Measurements from ENCODE around the gene LPAR5.

LPAR5 gene

GRCh38 chr12:6635375-6635855, 344 bp downstream of the LPAR5 start:
- DNase-seq = peak; percentile 79

- peak; percentile 64 for DNase-seq
Measured at GRCh38 chr12:6632026-6632983, 3.5 kb downstream of the LPAR5 start.

- DNase-seq = peak; percentile 47
Measured at GRCh38 chr12:6631549-6631961, 4.2 kb downstream of the LPAR5 start.

- DNase-seq = no peak
Measured at GRCh38 chr12:6630736-6631135, 5.0 kb downstream of the LPAR5 start.

- no peak for DNase-seq
Measured at GRCh38 chr12:6627616-6628015, 8.1 kb downstream of the LPAR5 start.

GRCh38 chr12:6626654-6627283, 9.0 kb downstream of the LPAR5 start:
- DNase-seq = no peak

- DNase-seq = no peak
Measured at GRCh38 chr12:6620885-6621274, 14.9 kb downstream of the LPAR5 start.

GRCh38 chr12:6620137-6620884, 15.4 kb downstream of the LPAR5 start:
- DNase-seq = peak; percentile 64

- DNase-seq = no peak
Measured at GRCh38 chr12:6618483-6619225, 17.1 kb downstream of the LPAR5 start.

- DNase-seq = no peak
Measured at GRCh38 chr12:6615802-6616201, 20.0 kb downstream of the LPAR5 start.

GRCh38 chr12:6614513-6615172, 21.1 kb downstream of the LPAR5 start:
- DNase-seq = no peak

- DNase-seq = peak; percentile 54
Measured at GRCh38 chr12:6613776-6614512, 21.8 kb downstream of the LPAR5 start.

- no peak for DNase-seq
Measured at GRCh38 chr12:6613015-6613775, 22.6 kb downstream of the LPAR5 start.

GRCh38 chr12:6612652-6613014, 23.1 kb downstream of the LPAR5 start:
- DNase-seq = no peak

GRCh38 chr12:6612247-6612646, 23.5 kb downstream of the LPAR5 start:
- DNase-seq = no peak

- peak; percentile 44 for DNase-seq
Measured at GRCh38 chr12:6608592-6609281, 27.0 kb downstream of the LPAR5 start.

GRCh38 chr12:6607751-6608591, 27.8 kb downstream of the LPAR5 start:
- DNase-seq = peak; percentile 75

- DNase-seq = peak; percentile 73
Measured at GRCh38 chr12:6606331-6607131, 29.2 kb downstream of the LPAR5 start.
